GM12878 (cell line): ENCODE results near the gene APC2. TPM values are rescaled to one million over a fixed set of nuclear protein-coding genes. Genes with fewer than 3 reads are reported as not detected.

Experiments
- ATAC-seq: fragments of 200-7000 bp; cut with Tn5 transposase; 3 replicates; pipeline ENCODE4 v1.9.1; 2020; ENCODE audit warnings: mild to moderate bottlenecking, moderate library complexity
- BruUV-seq: library from RNA; stranded (reverse); fragments of 400-500 nt; replicated peaks from 2 replicates; lab custom pipeline; 2021; lab: Mats Ljungman, UMichigan
- CTCF ChIA-PET: fragments of 300-600 bp; sonication (Branson Sonifier 250); formaldehyde crosslinking; extraction: SDS; loops from one replicate; lab custom pipeline; 2021; ENCODE audit warnings: inconsistent platforms; lab: Yijun Ruan, JAX
- POLR2A ChIA-PET: fragments of 350-600 bp; formaldehyde crosslinking; extraction: SDS; loops from one replicate; lab custom pipeline; 2021; ENCODE audit warnings: inconsistent platforms; lab: Charles Lee
- RAD21 ChIA-PET: fragments of 300-600 bp; sonication (Branson Sonifier 250); formaldehyde crosslinking; loops from one replicate; lab custom pipeline; 2023; ENCODE audit warnings: antibody characterized with exemption; ENCODE audit not compliant: unreplicated experiment; lab: Charles Lee
- SMC1A ChIA-PET: fragments of 300-600 bp; sonication (Branson Sonifier 250); formaldehyde crosslinking; loops from one replicate; lab custom pipeline; 2023; ENCODE audit not compliant: unreplicated experiment, uncharacterized antibody; lab: Charles Lee
- DNase-seq: peaks from one replicate; pipeline ENCODE4 v3.0.0-alpha.2; 2011; ENCODE audit warnings: low read depth, low spot score
- FAIRE-seq: peaks from 3 replicates; lab custom pipeline; 2011; peaks lifted over from hg19 to GRCh38; lab: Jason Lieb, UNC
- H2AFZ ChIP-seq: 2 replicates; pipeline ENCODE4 v1.6.0; 2011; ENCODE audit warnings: low read depth, low read length, control low read depth; ENCODE audit not compliant: control insufficient read depth
- H3K27ac ChIP-seq: 2 replicates; pipeline ENCODE4 v1.5.1; 2011; ENCODE audit warnings: control low read depth; ENCODE audit not compliant: control insufficient read depth, insufficient read depth
- H3K27me3 ChIP-seq, 2 experiments: replicated peaks in 1 of 2; 2 replicates each; pipeline versions ENCODE4 v1.6.0 to v1.6.1; 2011; ENCODE audit warnings: low read length in 1 of 2; ENCODE audit not compliant: control insufficient read depth in 2 of 2, insufficient read depth in 2 of 2
- H3K36me3 ChIP-seq, 2 experiments: 2 replicates each; pipeline ENCODE4 v1.5.1; 2011; ENCODE audit warnings: low read length in 1 of 2; ENCODE audit not compliant: control insufficient read depth in 2 of 2, insufficient read depth in 2 of 2
- H3K4me1 ChIP-seq: 2 replicates; pipeline ENCODE4 v1.6.1; 2011; ENCODE audit warnings: mild to moderate bottlenecking, low read length, moderate library complexity, mixed read lengths; ENCODE audit not compliant: control insufficient read depth, insufficient read depth
- H3K4me2 ChIP-seq: 2 replicates; pipeline ENCODE4 v1.6.0; 2011; ENCODE audit warnings: control low read depth; ENCODE audit not compliant: control insufficient read depth, insufficient read depth
- H3K4me3 ChIP-seq: fragments of 200-600 bp; sonication (generic); 2 replicates; pipeline ENCODE4 v1.5.1; 2016
- H3K79me2 ChIP-seq: 2 replicates; pipeline ENCODE4 v1.6.0; 2011; ENCODE audit warnings: low read length; ENCODE audit not compliant: control insufficient read depth, insufficient read depth
- H3K9ac ChIP-seq: 2 replicates; pipeline ENCODE4 v1.8.0; 2011; ENCODE audit warnings: low read length, control low read depth, mixed read lengths; ENCODE audit not compliant: control insufficient read depth, insufficient read depth
- H3K9me3 ChIP-seq: replicated peaks from 3 replicates; pipeline ENCODE4 v1.5.1; 2011; ENCODE audit warnings: mild to moderate bottlenecking, low read length; ENCODE audit not compliant: control insufficient read depth, insufficient read depth
- H4K20me1 ChIP-seq: 2 replicates; pipeline ENCODE4 v1.6.0; 2011; ENCODE audit not compliant: control insufficient read depth, insufficient read depth
- BCL11A ChIP-seq: IDR thresholded peaks from 2 replicates; pipeline ENCODE4 v1.6.1; 2011; ENCODE audit warnings: low read depth, low read length
- BCLAF1 ChIP-seq: fragments of 450-650 bp; IDR thresholded peaks from 2 replicates; pipeline ENCODE4 v1.6.1; 2017; ENCODE audit warnings: antibody characterized with exemption, mild to moderate bottlenecking, moderate library complexity
- BMI1 ChIP-seq: fragments of 450-650 bp; IDR thresholded peaks from 2 replicates; pipeline ENCODE4 v1.6.1; 2016; ENCODE audit warnings: mild to moderate bottlenecking, moderate library complexity, borderline replicate concordance
- EZH2 ChIP-seq: IDR thresholded peaks from 2 replicates; pipeline ENCODE4 v1.6.1; 2012; ENCODE audit warnings: low read depth, mild to moderate bottlenecking, control low read depth, inconsistent platforms, low read length, borderline replicate concordance; ENCODE audit not compliant: control insufficient read depth
- FOXK2 ChIP-seq: fragments of 450-650 bp; IDR thresholded peaks from 2 replicates; pipeline ENCODE4 v1.6.1; 2017; ENCODE audit warnings: mild to moderate bottlenecking, moderate library complexity
- HCFC1 ChIP-seq: fragments of 150-350 bp; IDR thresholded peaks from 2 replicates; pipeline ENCODE4 v1.6.1; 2014; ENCODE audit warnings: low read length
- IRF5 ChIP-seq: fragments of 450-650 bp; IDR thresholded peaks from 2 replicates; pipeline ENCODE4 v1.6.1; 2017; ENCODE audit warnings: borderline replicate concordance
- MXI1 ChIP-seq: fragments of 150-350 bp; IDR thresholded peaks from 2 replicates; pipeline ENCODE4 v1.6.1; 2011; ENCODE audit warnings: low read depth, mild to moderate bottlenecking, inconsistent platforms, low read length, improper control_type of control experiment
- NBN ChIP-seq: fragments of 450-650 bp; IDR thresholded peaks from 2 replicates; pipeline ENCODE4 v1.6.1; 2016
- NFYA ChIP-seq: IDR thresholded peaks from 2 replicates; pipeline ENCODE4 v1.6.1; 2011; ENCODE audit warnings: low read depth, mild to moderate bottlenecking, low read length, improper control_type of control experiment, borderline replicate concordance
- TAF1 ChIP-seq: IDR thresholded peaks from 2 replicates; pipeline ENCODE4 v1.6.1; 2011; ENCODE audit warnings: mild to moderate bottlenecking, low read depth, low read length, borderline replicate concordance
- TCF12 ChIP-seq: IDR thresholded peaks from 2 replicates; pipeline ENCODE4 v1.6.1; 2011; ENCODE audit warnings: low read depth, mild to moderate bottlenecking, low read length
- ZBTB33 ChIP-seq: fragments of 450-650 bp; IDR thresholded peaks from 2 replicates; pipeline ENCODE4 v1.6.1; 2017; ENCODE audit warnings: mild to moderate bottlenecking
- ZBTB40 ChIP-seq: fragments of 450-650 bp; IDR thresholded peaks from 2 replicates; pipeline ENCODE4 v1.6.1; 2016; ENCODE audit warnings: mild to moderate bottlenecking, moderate library complexity, borderline replicate concordance
- WGBS: methylation state at CpG from one replicate; pipeline ENCODE4 v1.1.6; 2016; ENCODE audit warnings: low lambda C conversion rate; ENCODE audit not compliant: insufficient replicate concordance, insufficient coverage; ENCODE audit errors: missing lambda C conversion rate; 5-methylcytosine and 5-hydroxymethylcytosine counted together
- in situ Hi-C: fragments of 300-500 bp; cut with MboI; formaldehyde crosslinking; loops from 9 replicates; pipeline ENCODE4 v1.14.3; 2018; ENCODE audit warnings: mixed read lengths
- intact Hi-C: fragments of 100-400 bp; cut with micrococcal nuclease; formaldehyde crosslinking; loops from one replicate; pipeline ENCODE4 v1.14.2; 2022; ENCODE audit not compliant: unreplicated experiment
- polyA plus RNA-seq, 11 experiments: library from polyadenylated mRNA; depleted of rRNA in 4 of 11; unstranded in 6 of 11; stranded (reverse) in 5 of 11; fragments of >200 nt; fragmentation: Nextera tagmentation in 4 of 11; fragmentation: Illumina TruSeq in 1 of 11; extraction: Ambion mirVana in 4 of 11; extraction: Trizol in 1 of 11; gene quantifications; 1 replicate in 1 of 11; 2 replicates in 10 of 11; pipeline versions ENCODE4 v1.2.1 to v1.2.3, GENCODE V29; 2011 to 2016; ENCODE audit warnings: inconsistent platforms in 2 of 11, missing spikeins in 2 of 11, low read depth in 1 of 11
- total RNA-seq, 4 experiments: library from RNA; depleted of rRNA in 3 of 4; stranded (reverse); fragments of >200 nt in 3 of 4; fragmentation: Illumina TruSeq in 1 of 4; extraction: Trizol in 1 of 4; gene quantifications; 2 replicates each; pipeline versions ENCODE4 v1.2.1 to v1.2.3, GENCODE V29; 2013 to 2021

Gene APC2
- total and polyA plus RNA-seq, 10 of the 15 experiments (the other 5 are each of a cell fraction or from before 2014, with no cell fraction given): under 0.01 to 0.73 (median 0.04) TPM; not detected in 5

- H3K9me3 ChIP-seq: no peaks in the 10 kb centered on the region
- no peak overlapping the region for H3K9ac ChIP-seq
- H3K4me1 ChIP-seq: no peaks in the 10 kb centered on the region
- intact Hi-C loops (no loop called here), in situ Hi-C loops (no loop called here)
- ChIA-PET POLR2A (no interaction called here), CTCF (no interaction called here), RAD21 (no interaction called here), SMC1A (no interaction called here)
- no peaks in the 10 kb centered on the region for H3K36me3 ChIP-seq
- 85% methylated on average over 34 of the region's 37 CpGs for WGBS
- no peak for FAIRE-seq
- no TSS peak for BruUV-seq
- no peak for ATAC-seq
- H3K27me3 ChIP-seq: no peaks in the 10 kb centered on the region
- no peak for DNase-seq
- peaks cover 8% of the 10 kb centered on the region for H3K79me2 ChIP-seq
- no peak overlapping the region for H3K4me3 ChIP-seq
- H4K20me1 ChIP-seq: no peaks in the 10 kb centered on the region
- no peak overlapping the region for H3K4me2 ChIP-seq
- H3K27ac ChIP-seq: no peak overlapping the region
- no peak overlapping the region for H2AFZ ChIP-seq
- no peak for TF ChIP-seq NBN
- no peak for TF ChIP-seq MXI1
- TF ChIP-seq BCL11A: no peak
- TF ChIP-seq NFYA: no peak
- peak; percentile 65 for TF ChIP-seq ZBTB33
- TF ChIP-seq FOXK2: no peak
- peak; percentile 65 for TF ChIP-seq BMI1
- TF ChIP-seq TCF12: no peak
- TF ChIP-seq TAF1: no peak
- no peak for TF ChIP-seq HCFC1
- no peak for TF ChIP-seq IRF5
- no peak for TF ChIP-seq BCLAF1
- no peak for TF ChIP-seq EZH2
- TF ChIP-seq ZBTB40: no peak
Observed at GRCh38 chr19:1482361-1483130, 32.6 kb downstream of the APC2 start.
